GM18508 (cell line): ENCODE measurements around the gene ANAPC5.

Experiments used
- ATAC-seq: cut with Tn5 transposase; IDR thresholded peaks from one replicate; pipeline ENCODE4 v1.9.1; 2021; ENCODE audit warnings: moderate number of reproducible peaks; ENCODE audit not compliant: insufficient read depth, unreplicated experiment

Gene ANAPC5

GRCh38 chr12:121366063-121366459 is 13.8 kb upstream of the ANAPC5 start:
- ATAC-seq = no peak

GRCh38 chr12:121365416-121366062 is 13.3 kb upstream of the ANAPC5 start:
- ATAC-seq = no peak

DNA sequence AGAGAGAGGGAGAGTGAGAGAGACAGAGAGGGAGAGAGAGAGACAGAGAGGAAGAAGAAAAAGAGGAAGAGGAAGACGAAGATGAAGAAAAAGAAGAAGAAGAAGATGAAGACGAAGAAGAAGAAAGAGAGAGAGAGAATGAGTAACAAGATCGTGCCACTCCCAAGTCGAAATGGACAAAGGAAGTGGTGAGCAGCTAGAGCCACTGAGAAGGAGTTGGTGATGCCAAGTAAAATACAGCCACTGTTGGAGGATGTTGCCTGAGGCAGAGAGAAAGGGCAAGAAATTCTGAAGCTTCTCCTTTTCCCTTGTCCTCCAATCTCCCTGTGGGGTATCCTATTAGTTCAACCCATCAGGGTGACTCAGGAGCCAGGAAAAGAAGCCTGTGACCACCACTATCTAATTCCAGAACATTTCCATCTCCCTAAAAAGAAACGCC is 12.5 kb upstream of the ANAPC5 start:
- no peak for ATAC-seq

DNA sequence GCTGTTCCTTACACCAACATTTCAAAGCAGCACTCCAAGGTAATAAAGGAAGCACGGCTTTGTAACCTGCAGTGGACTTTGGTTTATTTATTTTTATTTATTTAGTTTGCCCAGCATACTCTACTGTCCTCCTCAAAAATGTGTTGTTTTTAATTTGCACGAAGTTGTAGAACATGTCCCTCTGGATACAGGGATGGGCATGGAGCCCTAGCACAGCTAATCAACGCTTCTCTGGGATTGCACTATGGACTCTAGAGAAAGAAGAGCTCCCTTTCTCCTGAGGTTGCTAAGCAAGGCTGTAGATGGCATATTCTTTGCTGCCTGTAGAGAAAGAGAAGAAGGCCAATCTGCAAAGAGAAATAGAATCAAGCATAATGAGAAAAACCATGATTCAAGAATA is 5.9 kb upstream of the ANAPC5 start:
- no peak for ATAC-seq

DNA sequence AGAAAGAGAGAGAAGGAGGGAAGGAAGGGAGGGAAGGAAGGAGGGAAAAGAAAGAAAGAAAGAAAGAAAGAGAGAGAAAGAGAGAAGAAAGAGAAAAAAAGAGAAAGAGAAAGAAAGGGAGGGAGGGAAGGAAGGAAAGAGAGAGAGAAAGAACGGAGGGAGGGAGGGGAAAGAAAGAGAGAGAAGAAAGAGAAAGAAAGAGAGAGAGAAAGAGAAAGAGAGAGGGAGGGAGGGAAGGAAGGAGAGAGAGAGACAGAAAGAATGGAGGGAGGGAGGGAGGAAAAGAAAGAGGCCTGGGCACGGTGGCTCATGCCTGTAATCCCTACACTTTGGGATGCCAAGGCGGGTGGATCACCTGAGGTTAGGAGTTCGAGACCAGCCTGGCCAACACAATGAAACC is 5.1 kb upstream of the ANAPC5 start:
- no peak for ATAC-seq

GRCh38 chr12:121356657-121357056 is 4.4 kb upstream of the ANAPC5 start:
- ATAC-seq = no peak

GRCh38 chr12:121355818-121356217 is 3.6 kb upstream of the ANAPC5 start:
- ATAC-seq = no peak

GRCh38 chr12:121352682-121353018 is 439 bp upstream of the ANAPC5 start:
- ATAC-seq = no peak

- no peak for ATAC-seq
Measured at GRCh38 chr12:121346747-121347146, 5.5 kb downstream of the ANAPC5 start.

- ATAC-seq = no peak
Measured at GRCh38 chr12:121345151-121345815, 6.9 kb downstream of the ANAPC5 start.

DNA sequence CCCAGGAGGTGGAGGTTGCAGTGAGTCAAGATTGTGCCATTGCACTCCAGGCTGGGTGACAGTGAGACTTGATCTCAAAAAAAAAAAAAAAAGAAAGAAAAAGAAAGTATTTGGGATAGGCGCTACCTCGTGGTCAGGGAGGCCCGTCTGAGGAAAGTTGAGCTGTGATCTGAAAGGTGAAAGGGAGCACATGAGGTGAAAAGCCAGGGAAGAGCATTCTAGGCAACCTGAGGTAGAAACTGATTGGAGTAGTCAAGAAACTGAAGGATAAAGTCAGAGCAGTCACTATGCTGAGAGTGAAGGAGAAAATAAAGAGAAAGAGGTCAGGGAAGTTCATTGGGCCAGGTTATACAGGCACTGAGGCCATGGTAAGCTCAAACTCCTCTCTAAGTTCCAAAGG is 7.7 kb downstream of the ANAPC5 start:
- ATAC-seq = no peak

GRCh38 chr12:121337416-121337815 is 14.8 kb downstream of the ANAPC5 start:
- ATAC-seq = no peak

DNA sequence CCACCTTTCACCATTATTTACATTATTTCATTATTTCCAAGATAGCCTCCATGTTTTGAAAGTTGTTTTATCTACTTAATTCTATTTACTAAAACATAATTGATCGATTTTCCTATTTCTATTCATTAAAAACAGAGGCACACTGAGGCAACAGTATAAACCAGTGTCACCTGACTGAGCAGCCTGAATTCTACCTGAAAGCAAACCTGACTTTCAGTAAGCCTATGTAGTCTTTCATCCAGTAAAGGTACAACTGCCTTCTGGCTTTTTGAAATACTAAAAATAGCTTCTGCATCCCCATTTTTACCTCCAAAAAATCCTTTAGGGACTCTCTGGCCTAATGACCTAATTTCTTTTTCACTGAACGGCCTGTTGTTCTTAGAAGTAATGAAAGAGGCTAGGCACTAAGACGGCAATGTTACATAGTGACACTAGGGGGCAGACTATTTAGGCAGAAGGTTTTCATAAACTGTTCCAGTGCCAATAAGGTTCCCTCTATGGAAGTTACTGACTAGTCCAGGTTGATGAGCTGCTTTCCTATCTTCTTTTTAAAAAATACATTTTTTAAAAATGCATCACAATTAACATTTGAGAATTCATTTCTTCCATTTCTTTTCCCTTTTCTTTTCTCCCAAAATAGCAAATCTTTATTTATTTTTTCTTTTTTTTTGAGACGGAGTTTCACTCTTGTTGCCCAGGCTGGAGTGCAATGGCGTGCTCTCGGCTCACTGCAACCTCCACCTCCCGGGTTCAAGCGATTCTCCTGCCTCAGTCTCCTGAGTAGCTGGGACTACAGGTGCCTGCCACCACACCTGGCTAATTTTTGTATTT is 17.5 kb downstream of the ANAPC5 start:
- ATAC-seq = no peak

DNA sequence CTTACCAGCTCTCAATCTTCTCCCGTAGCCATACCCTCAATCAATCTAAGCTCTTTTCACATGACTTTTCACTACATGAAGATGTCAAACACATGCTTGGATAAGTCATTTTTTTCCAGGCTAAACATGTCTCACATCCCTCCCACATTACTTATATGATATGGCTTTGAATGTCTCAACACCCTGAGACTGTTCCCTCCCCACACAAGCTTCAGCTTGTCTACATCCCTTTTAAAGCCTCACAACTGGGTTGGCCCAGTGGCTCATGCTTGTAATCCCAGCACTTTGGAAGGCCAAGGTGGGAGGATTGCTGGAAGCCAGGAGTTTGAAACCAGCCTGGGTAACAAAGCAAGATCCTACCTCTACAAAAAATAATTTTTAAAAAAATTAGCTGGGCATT is 18.5 kb downstream of the ANAPC5 start:
- no peak for ATAC-seq

DNA sequence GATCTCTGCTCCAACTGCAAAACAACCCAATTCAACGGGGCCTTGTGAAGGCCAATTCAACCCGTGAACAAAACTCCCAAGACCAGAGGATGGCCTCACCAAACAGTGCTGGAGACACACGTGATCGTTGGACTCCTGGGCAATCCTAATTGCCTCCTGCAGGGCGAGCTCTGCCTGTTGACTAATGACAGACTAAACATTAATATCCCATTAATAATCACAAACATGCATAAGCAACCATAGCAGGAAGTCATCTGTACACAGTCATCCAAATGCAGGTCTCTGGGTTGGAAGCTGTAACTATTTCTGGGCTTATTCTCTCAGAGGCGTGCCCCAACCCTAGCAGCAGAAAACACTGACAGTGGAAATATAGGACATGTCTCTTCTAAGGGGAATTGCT is 21.0 kb downstream of the ANAPC5 start:
- no peak for ATAC-seq

GRCh38 chr12:121330692-121331091 is 21.5 kb downstream of the ANAPC5 start:
- ATAC-seq = no peak

DNA sequence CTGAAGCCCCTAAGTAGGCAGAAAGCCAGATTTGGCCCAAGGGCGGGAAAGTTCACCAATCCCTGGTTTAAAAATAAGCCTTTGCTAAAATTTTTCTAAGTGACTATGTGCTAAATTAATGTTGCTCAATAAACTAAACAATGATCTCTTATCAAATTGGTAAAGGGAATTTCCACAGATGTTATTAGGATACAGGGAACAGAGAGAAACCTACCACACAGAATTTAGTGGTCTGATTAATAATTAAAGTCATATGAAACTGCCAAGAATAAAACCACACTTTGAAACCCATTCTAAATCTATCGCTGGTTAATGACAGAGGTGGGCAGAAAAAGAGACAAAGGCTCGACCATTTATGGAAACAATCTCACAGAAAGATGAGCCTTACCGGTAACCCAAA is 22.0 kb downstream of the ANAPC5 start:
- no peak for ATAC-seq

DNA sequence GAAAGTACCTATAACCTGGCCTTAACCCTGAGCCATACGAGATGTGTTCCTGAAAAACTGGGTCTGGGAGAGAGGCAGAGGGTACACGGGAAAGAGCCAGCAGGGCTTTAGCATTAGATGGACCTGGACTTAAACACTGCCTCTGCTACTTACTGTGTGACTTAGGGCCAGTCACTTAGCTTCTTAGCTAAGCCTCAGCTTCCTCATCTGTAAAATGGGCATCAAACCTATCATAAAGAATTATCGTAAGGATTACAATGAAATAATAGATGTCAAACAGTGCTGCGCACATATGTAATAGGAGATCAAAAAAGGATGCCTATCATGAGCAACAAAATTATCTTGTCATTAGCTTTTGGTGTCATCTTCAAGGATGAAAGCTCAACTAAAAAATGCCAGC is 23.6 kb downstream of the ANAPC5 start:
- no peak for ATAC-seq

GRCh38 chr12:121326996-121327674 is 25.1 kb downstream of the ANAPC5 start:
- no peak for ATAC-seq

DNA sequence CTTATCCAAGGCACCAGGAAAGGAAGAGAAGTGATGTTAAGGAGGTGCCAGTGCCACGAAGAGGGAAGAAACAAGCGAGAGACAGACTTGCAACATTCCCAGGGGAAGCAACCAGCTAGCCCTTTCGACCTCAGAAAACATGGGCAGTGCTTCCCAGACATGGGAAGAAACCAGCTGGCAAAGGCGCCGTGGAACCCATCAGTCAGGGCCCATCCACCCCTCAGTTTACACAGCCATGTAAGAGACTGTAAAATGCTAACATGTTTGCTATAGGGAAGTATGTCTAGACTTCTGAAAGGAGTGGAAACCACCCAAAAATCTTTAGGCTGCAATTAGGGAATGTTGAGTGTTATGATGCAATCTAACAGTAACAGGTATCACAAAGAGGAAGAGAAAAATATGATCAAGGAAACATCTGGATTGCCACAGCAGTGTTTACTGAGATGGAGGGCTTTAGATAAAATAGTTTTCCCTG is 26.3 kb downstream of the ANAPC5 start:
- no peak for ATAC-seq

DNA sequence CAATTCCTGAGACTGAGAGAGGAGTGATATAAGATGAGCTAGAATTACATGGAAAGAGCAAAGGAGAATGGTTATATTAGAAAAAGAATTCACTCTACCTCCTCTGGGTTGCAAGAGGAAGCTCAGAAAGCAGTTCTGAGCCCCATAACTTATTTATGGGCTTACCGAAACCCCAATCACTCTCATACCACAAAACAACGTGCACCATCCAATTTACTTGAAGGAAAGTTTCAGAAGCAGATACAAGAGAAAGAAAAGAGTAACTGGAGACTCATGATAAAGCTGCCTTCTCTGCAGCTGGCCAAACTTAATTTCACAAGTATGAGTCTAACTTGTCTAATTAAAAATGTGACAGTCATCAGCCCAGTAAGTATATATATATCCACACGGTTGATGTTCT is 28.3 kb downstream of the ANAPC5 start:
- ATAC-seq = no peak
